ENCODE data around the gene TCTN1.
"Not testable (repeated sequence)": the region's sequence is repeated elsewhere in the genome, so short reads cannot be mapped to it uniquely, and the experiment has no call there.

Gene TCTN1

DNA sequence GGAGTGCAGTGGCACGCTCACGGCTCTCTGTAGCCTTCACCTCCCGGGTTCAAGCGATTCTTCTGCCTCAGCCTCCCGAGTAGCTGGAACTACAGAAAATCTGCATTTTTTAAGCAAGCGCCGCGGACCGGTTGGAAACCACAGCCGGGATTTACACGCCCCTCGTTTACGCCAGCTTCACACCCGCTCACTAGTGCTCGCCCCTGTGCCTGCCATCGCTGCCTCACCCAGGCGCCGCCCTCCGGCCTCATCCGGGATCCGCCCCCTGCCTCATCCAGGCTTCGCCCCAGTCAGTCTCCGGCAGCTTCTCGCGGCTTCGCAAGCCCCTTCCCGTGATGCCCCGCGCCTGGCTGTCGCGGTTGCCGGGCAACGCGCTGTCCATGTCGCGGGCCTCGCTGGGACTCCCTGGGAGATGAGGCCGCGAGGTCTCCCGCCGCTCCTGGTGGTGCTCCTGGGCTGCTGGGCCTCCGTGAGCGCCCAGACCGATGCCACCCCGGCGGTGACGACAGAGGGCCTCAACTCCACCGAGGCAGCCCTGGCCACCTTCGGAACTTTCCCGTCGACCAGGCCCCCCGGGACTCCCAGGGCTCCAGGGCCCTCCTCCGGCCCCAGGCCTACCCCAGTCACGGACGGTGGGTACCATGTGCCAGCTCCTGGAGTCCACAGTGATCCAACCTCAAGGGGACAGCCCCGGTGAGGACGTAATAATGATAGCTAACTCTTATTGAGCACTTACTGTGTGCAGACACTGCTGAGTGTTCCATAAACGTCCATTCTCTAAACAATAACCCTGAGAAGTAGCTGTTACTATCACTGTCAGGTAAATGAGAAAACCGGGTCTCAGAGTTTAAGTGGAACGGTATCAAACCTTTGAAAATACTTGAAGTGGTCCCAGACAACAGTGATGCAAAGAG is at the start of gene TCTN1:
Gene TCTN1, plus strand, starts transcription at position 359 of the 914 bp plus-strand sequence. Its CDS starts 54 bp downstream, at position 413.
- DNase-seq (ENCODE audit: low spot score): peak; percentile 99

DNA sequence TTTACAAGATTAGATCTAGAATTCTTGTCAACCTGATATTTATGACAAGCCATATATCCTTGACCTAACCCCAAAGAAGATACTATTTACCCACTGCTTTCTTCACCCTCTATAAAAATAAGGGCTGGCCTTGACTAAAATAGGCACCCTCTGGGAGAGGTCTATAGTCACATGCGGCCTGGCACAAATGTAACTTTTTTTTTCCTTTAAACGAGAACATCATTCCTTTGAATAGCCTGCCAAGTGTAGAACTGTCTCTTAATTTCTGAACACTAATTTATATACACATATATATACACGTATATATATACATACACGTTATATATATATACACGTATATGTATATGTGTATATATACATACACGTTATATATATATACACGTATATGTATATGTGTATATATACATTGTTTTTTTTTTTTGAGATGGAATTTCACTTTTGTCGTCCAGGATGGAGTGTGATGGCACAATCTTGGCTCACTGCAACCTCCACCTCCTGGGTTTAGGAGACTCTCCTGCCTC is 49.4 kb upstream of the TCTN1 start:
- no peak for DNase-seq (ENCODE audit: low spot score)

DNA sequence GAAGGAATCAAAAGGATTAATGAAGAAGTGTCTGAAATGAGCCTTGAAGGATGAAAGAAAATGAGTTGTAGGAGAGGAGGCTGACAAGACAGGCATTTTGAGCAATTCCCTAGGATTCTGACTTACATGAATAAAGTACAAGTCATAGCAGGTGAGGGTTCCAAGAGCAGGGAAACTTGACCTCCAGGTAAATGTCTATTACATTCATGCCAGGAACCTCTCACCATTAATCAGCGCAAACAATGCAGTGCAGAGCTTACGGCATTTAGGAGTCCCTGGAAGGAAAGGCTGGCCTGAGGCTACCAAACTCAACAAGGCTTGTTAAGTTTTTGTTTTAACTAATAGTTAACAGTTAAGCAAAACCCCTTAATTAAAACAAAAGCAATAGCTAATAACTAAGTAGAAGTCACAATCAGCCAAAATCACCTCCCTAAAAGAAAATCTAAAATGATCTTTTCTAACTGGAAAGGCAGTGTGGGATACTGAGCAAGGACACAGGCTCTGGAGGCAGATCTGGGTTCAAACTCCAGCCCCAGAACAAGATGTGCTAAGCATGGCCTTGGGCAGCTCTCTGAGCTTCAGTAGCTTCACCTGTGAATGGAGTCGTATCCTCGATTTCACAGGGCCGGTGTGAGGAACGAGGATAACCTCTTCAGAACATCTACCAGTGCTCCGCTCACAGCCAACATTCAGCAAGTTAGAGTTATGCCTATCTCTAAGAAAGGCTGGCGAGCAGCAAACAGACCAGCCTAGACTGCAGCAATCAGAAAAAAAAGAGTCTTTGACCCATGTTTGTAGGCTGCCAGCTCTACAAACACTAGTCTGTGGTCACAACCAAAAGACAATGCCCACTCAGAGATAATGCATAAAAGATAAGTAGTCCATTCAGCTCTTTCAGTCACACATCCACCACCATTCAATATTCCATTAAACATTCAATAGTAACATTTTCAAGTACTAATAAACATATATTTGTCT is 47.7 kb upstream of the TCTN1 start:
- DNase-seq (ENCODE audit: low spot score): no peak

DNA sequence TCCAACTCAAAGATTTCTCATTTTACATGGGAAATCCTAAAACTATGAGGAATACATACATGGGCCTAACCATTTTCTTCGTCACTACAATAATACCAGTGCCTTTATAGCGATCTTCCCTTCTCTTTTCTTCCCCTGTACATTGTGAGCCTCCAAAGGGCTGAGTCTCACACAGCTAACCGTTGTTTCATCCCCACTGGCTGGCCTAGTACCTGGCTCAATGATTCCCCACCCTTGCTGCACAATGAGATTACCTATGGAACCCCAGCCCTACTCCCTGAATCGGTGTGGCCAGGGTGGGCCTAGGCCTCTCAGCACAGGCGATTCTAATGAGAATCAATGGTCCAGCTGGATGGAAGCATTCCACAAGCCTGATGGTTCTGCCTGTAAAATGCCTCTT is 46.9 kb upstream of the TCTN1 start:
- DNase-seq (ENCODE audit: low spot score): no peak

DNA sequence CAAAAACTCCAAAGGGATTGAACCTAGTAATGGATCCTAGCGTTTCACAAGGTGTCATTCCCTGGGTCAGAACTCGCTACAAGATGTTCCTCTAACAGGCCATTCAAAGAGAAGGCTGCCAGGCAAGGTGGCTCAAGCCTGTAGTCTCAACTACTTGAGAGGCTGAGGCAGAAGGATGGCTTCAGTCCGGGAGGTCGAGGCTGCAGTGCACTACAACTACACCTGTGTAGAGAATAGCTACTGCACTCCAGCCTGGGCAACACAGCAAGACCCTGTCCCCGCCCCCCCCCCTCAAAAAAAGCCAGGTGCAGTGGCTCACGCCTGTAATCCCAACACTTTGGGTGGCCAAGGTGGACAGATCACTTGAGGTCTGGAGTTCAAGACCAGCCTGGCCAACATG is 45.2 kb upstream of the TCTN1 start:
- DNase-seq (ENCODE audit: low spot score): no peak

DNA sequence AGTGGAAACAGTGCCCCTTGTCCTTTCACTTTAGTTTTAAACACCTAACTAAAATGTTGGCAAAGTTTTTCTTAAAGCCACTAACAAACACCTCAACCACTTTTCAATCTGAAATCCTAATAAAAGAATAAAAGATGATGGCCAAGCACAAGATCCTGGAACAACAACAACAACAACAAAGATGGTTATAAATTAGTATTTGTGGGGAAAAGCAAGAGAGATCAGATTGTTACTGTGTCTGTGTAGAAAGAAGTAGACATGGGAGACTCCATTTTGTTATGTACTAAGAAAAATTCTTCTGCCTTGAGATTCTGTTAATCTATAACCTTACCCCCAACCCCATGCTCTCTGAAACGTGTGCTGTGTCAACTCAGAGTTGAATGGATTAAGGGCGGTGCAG is 44.1 kb upstream of the TCTN1 start:
- DNase-seq (ENCODE audit: low spot score): not testable (repeated sequence)

DNA sequence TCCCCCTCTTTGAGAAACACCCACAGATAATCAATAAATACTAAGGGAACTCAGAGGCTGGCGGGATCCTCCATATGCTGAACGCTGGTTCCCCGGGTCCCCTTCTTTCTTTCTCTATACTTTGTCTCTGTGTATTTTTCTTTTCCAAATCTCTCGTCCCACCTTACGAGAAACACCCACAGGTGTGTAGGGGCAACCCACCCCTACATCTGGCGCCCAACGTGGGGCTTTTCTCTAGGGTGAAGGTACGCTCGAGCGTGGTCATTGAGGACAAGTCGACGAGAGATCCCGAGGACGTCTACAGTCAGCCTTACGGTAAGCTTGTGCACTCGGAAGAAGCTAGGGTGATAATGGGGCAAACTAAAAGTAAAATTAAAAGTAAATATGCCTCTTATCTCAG is 43.1 kb upstream of the TCTN1 start:
- DNase-seq (ENCODE audit: low spot score): not testable (repeated sequence)

DNA sequence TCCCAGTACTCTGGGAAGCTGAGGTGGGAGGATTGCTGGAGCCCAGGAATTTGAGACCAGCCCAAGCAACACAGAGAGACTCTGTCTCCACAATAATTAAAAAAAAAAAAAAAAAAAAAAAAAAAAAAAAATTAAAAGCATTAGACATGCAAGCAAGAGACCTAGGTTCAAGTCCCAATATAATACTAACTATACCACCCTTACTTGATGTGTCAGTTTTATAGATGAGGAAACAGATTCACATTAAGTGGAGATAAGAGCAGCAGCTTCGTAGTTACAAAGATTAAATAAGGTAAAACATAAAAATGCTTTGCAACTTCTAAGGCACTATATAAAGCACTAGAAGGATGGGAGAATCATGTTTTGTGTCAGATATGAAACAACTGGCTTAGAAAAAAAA is 39.9 kb upstream of the TCTN1 start:
- DNase-seq (ENCODE audit: low spot score): no peak

DNA sequence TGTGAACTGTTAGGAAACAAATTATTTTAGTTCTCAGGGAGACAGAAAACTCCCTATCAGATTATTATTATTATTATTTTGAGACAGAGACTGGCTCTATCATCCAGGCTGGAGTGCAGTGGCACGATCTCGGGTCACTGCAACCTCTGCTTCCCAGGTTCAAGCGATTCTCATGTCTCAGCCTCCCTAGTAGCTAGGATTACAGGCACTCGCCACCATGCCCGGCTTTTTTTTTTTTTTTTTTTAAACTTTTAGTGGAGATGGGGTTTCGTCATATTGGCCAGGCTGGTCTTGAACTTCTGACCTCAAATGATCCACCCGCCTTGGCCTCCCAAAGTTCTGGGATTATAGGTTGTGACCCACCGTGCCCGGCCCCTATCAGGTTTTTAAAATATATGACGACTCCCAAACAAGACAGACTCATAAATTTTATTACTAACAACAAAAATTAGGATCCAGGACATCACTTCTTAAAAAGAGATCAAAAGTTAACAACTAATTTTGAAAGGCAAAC is 39.2 kb upstream of the TCTN1 start:
- DNase-seq (ENCODE audit: low spot score): not testable (repeated sequence)

DNA sequence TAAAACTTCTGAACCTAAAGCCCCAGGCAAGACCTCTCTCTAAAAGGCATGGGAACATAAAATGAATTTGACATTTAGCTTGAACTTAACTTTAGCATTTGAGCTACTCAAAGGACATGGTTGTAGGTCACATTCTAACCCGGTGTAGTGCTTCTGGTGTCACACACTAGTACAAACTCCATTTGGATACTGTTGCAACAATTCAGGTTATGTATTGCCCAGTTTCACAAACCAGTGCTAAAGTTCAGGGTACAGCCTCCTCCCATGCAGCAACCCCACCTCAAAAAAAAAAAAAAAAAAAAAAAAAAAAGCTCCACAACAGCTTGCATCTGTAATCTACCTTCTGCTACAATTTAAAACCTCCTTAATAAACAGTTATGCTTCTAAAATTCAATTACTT is 38.6 kb upstream of the TCTN1 start:
- no peak for DNase-seq (ENCODE audit: low spot score)

DNA sequence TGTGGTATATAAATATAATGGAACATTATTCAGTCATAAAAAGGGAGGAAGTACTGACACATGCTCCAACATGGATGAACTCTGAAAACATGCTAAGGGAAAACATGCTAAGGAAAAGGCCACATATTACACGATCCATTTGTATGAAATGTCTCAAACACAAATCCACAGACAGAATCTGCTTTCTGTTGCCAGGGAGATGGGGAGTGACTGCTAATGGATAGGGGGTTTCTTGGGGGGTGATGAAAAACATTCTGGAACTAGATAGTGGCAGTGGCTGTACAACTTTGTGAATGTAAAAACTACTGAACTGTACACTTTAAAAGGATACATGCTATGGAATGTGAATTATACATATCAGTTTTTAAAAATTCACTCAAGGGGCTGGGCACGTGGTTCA is 37.4 kb upstream of the TCTN1 start:
- DNase-seq (ENCODE audit: low spot score): no peak

DNA sequence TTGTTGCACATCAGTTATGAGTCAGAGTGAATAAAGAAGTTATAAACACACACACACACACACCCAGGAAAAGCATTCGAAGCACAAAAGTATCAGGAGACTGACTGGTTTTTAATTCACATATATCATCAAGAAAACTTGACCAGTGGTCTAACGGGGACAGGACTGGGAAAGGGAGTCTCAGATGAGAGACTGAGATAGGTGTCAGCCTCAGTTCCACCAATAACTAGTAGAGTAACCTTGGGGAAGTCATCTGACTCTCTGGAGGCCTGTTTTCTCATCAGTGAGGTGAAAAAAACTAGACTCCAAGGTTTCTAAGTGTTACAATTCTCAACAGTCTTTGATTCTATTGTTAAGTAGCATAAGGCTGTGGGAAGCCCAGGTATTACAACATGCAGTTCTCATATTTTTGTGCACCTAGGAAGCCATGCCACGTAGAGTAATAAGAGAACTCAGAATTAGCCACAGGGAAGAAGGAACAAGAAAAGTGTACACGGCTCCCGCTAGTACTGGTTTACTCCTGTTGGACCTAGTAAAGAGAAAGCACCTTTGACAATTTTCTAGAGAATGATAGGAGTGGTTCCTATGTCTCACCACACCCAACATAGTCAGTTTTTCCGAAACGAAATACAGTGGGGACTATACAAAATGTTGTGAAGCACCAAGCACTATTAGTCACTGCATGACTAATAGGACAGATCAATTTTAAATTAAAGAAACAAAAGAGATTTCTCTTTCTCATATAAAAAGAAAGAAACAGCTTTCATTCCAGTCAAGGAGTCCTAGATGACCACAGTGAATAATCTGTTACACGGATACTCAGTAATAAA is 35.9 kb upstream of the TCTN1 start:
- DNase-seq (ENCODE audit: low spot score): no peak

DNA sequence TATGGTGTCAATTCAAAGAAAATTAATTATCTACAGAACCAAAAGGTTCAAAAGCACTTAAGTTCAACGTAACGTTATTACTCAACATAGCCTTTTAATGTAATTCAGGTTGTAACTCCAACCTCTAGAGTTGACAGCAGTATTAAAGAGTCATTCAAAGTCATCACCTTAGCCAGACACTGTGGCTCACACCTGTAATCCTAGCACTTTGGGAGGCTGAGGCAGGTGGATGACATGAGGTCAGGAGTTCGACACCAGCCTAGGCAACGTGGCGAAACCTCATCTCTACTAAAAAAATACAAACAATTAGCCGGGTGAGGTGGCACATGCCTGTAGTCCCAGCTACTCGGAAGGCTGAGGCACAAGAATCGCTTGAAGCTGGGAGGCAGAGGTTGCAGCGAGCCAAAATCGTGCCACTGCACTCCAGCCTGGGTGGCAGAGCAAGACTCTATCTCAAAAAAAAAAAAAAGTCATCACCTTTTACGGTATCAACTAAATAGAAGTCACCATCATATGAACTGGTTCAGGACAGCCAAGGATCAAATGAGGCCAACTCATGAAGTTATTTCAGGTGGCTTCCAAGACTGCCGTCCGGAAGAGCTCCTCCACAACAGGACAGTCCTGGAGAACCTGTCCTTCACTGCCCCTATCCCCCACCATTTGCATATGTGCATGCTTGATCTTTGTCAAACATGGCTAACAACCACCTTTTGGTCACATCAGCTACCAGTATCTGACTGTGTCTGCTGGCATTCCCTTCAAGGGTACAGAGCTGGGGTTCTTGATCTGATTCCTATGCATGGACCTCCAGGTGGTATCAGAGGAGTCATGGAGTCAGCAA is 35.0 kb upstream of the TCTN1 start:
- no peak for DNase-seq (ENCODE audit: low spot score)

DNA sequence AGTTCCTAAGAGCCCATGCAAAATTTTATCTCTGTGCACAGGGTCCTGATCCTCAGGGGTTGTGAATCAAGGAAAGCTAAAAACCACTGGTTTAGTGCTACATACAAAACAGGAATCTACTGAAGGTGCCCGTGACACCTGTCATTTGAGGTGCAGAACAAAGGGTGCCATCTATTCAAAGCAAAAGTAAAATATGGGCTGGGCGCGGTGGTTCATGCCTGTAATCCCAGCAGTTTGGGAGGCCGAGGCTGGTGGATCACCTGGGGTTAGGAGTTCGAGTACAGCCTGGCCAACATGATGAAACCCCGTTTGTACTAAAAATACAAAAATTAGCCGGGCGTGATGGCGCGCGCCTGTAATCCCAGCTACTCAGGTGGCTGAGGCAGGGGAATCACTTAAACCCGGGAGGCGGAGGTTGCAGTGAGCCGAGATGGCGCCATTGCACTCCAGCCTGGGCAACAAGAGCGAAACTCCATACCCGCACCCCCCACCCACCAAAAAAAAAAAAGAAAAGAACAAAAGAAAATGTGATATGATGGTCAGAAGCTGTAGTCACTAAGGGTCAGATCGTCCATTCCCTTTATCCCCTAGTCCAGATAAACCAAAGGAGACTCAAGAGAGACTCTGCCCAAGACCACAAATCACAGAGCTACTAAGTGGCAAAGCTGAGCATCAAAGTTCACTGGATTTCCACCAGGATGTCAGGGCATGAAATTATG is 34.2 kb upstream of the TCTN1 start:
- no peak for DNase-seq (ENCODE audit: low spot score)

DNA sequence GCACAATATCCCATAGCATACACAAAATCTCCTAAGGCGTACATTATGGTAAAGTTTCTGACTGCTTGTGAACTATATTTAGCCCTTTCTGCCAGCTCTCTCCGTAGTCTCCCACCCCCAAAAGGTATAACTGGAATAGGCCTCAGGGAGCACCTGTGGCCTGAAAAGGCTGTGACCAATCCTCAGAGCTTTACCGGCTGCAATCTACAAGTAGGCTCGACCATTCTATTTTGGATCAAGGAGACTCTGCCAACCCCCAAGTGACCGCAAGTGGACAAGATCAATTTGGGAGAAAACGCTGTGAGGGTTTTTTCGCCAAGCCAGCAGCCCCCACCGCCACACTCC is 32.0 kb upstream of the TCTN1 start:
- no peak for DNase-seq (ENCODE audit: low spot score)

DNA sequence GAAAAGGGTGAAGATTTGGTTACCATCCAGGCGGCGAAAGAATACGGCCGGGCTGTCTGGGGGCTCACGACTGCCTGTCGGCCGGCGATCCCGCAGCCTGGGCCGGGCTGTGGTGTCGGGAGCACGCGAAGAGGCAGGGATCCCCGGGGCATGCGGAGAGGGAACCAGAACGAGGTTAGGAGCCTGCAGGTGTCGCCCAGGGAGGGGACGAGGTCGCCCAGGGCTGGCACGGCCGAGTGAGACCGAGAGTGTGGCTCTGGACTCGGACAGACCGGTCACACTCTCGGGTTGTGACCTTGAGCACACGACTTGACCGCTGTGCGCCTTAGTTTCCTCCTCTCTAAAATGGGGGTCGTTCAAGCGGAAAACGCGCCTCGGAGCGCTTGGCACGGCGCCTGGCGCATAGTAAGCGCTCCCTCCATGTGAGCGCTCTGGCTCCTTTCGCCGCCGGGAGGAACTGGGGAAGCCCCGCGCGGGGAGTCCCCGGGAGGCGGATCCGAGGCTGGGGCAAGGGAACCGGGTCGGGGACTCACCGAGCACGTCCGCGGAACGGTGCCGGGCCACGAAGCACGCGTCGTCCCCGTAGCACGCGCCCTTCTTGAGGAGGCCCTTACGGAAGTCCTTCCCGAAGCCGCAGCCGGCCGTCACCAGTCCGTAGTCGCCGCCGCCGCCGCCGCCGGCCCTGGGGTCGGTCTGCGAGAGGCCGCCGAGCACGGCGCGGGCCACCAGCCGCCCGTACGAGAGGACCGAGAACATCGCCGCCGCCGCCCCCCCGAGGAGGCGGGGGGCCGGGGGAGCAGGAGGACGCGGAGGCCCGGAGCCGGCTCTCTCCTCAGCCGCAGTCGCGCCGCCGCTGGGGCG is 31.4 kb upstream of the TCTN1 start:
- DNase-seq (ENCODE audit: low spot score): peak; percentile 83

DNA sequence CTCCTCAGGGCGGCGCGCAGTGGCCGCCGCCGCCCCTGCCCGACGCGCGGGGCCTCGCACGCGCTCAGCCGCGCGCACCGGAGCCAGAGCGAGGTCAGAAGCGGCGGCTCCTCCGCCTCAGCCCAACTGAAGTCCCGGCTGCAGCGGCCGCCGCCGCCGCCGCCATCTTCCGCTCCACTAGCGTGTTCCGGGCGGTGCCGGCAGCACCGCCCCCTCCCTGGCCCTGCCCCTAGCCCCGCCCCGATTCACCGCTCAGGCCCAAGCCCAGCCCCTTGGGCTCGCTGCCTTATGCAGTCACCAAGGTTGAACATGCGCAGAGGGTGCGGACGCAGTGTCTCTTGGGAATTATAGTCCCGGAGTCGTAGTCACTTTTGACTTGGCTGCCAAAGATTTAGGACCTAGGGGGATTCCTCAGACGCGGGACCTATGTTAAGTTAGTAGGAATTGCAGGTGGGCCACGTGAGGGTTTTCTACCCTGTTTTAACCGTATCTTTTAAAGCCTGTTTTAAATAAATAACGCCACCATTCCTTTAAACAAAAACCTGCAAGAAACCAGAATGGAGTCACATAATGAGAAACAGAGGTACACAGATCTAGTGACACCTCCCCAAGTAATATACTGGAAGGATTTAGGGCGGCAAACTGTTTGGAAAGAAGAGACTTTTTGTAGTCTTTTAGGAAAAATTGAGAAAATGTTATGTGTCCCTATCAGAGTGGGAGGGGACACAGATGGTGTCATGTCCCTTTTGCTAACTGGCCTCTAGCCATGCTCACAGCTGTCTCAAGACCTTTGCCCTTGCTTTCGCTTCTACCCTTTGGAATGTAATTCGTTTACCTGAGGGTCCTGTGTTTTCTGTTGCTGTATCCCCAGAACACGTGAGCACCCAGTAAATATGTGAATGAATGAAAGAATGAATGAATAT is 30.5 kb upstream of the TCTN1 start, which contains the start of gene PPTC7:
Gene PPTC7, minus strand, starts transcription at position 182 of the 923 bp plus-strand sequence. CDS start 287 bp downstream, outside the sequence.
- DNase-seq (ENCODE audit: low spot score): peak; percentile 98

Measured in ecto neural progenitor cell (in vitro differentiated cells).